GM23338 (cell line): ENCODE data around the gene RFFL. TPM values are rescaled to one million over a fixed set of nuclear protein-coding genes. Genes with fewer than 3 reads are reported as not detected.

ENCODE experiments used
- ATAC-seq: fragments of 200-7000 bp; cut with Tn5 transposase; 3 replicates; pipeline ENCODE4 v1.9.1; 2020
- DNase-seq: peaks from one replicate; pipeline ENCODE4 v3.0.0-alpha.2; 2015; ENCODE audit warnings: low spot score
- H2AFZ ChIP-seq: fragments of 200-600 bp; sonication (generic); 2 replicates; pipeline ENCODE4 v1.8.0; 2016; ENCODE audit warnings: antibody characterized with exemption, mild to moderate bottlenecking, moderate library complexity
- H3F3A ChIP-seq: fragments of 200-600 bp; sonication (generic); replicated peaks from 2 replicates; pipeline ENCODE4 v1.8.0; 2017; ENCODE audit warnings: antibody characterized with exemption, mixed run types, low read depth
- H3K27ac ChIP-seq: fragments of 200-600 bp; sonication (generic); 2 replicates; pipeline ENCODE4 v1.6.1; 2016; ENCODE audit warnings: low read depth
- H3K27me3 ChIP-seq: fragments of 200-600 bp; sonication (generic); 2 replicates; pipeline ENCODE4 v1.8.0; 2016; ENCODE audit warnings: mild to moderate bottlenecking, mixed run types, moderate library complexity; ENCODE audit not compliant: insufficient read depth
- H3K36me3 ChIP-seq: fragments of 200-600 bp; sonication (generic); 2 replicates; pipeline ENCODE4 v1.8.0; 2016; ENCODE audit warnings: mild to moderate bottlenecking; ENCODE audit not compliant: insufficient read depth
- H3K4me1 ChIP-seq: fragments of 200-600 bp; sonication (generic); 2 replicates; pipeline ENCODE4 v1.8.0; 2016; ENCODE audit warnings: mild to moderate bottlenecking, moderate library complexity; ENCODE audit not compliant: insufficient read depth
- H3K4me2 ChIP-seq: fragments of 200-600 bp; sonication (generic); 2 replicates; pipeline ENCODE4 v1.7.1; 2017; ENCODE audit warnings: mixed run types
- H3K4me3 ChIP-seq: fragments of 200-600 bp; sonication (generic); 2 replicates; pipeline ENCODE4 v1.6.1; 2016; ENCODE audit warnings: mixed run types
- H3K79me2 ChIP-seq: fragments of 200-600 bp; sonication (generic); replicated peaks from 2 replicates; pipeline ENCODE4 v1.8.0; 2017; ENCODE audit warnings: mild to moderate bottlenecking; ENCODE audit not compliant: insufficient read depth
- H3K9me2 ChIP-seq: fragments of 200-600 bp; sonication (generic); 2 replicates; pipeline ENCODE4 v1.8.0; 2017; ENCODE audit not compliant: insufficient read depth
- H4K20me1 ChIP-seq: fragments of 200-600 bp; sonication (generic); replicated peaks from 2 replicates; pipeline ENCODE4 v1.8.0; 2017; ENCODE audit warnings: mild to moderate bottlenecking; ENCODE audit not compliant: insufficient read depth
- H3K27ac Mint-ChIP-seq: 2 replicates; pipeline ENCODE4 v1.8.0; 2020; ENCODE audit warnings: inconsistent platforms, mild to moderate bottlenecking, moderate library complexity, mixed read lengths
- H3K27me3 Mint-ChIP-seq: 3 replicates; pipeline ENCODE4 v1.8.0; 2022; ENCODE audit warnings: low read depth, mild to moderate bottlenecking, moderate library complexity, mixed read lengths, inconsistent platforms; ENCODE audit not compliant: insufficient read depth, poor library complexity
- H3K36me3 Mint-ChIP-seq: 3 replicates; pipeline ENCODE4 v1.8.0; 2021; ENCODE audit warnings: low read depth, mild to moderate bottlenecking, inconsistent platforms, moderate library complexity, mixed read lengths
- H3K4me1 Mint-ChIP-seq: 3 replicates; pipeline ENCODE4 v1.8.0; 2020; ENCODE audit warnings: mild to moderate bottlenecking, inconsistent platforms, mixed read lengths
- H3K4me3 Mint-ChIP-seq: 3 replicates; pipeline ENCODE4 v1.8.0; 2021; ENCODE audit warnings: moderate library complexity, mild to moderate bottlenecking, inconsistent platforms, mixed read lengths
- H3K9me3 Mint-ChIP-seq: 3 replicates; pipeline ENCODE4 v1.8.0; 2020; ENCODE audit warnings: moderate library complexity, mild to moderate bottlenecking, inconsistent platforms, mixed read lengths
- EZH2 ChIP-seq: fragments of 200-600 bp; sonication (generic); IDR thresholded peaks from one replicate; pipeline ENCODE4 v1.8.0; 2017; ENCODE audit warnings: antibody characterized with exemption, mild to moderate bottlenecking, low read depth; ENCODE audit not compliant: unreplicated experiment
- EZH2phosphoT487 ChIP-seq: fragments of 200-600 bp; sonication (generic); IDR thresholded peaks from one replicate; pipeline ENCODE4 v1.8.1; 2018; ENCODE audit warnings: antibody characterized with exemption; ENCODE audit not compliant: unreplicated experiment
- JUNB ChIP-seq: IDR thresholded peaks from one replicate; pipeline ENCODE4 v1.6.1; 2016; ENCODE audit warnings: antibody characterized with exemption; ENCODE audit not compliant: unreplicated experiment
- STAT1 ChIP-seq: IDR thresholded peaks from one replicate; pipeline ENCODE4 v1.6.1; 2016; ENCODE audit warnings: antibody characterized with exemption; ENCODE audit not compliant: unreplicated experiment
- ZNF114 ChIP-seq: fragments of 250-450 bp; sonication (Bioruptor Pico); IDR thresholded peaks from 2 replicates; pipeline ENCODE4 v1.5.0; 2020; ENCODE audit warnings: mild to moderate bottlenecking, moderate library complexity
- polyA plus RNA-seq: library from polyadenylated mRNA; unstranded; fragments of >200 nt; fragmentation: Nextera tagmentation; extraction: Ambion mirVana; gene quantifications from 2 replicates; pipeline ENCODE4 v1.2.1, GENCODE V29; 2016
- total RNA-seq: library from RNA; depleted of rRNA; stranded (reverse); fragments of >200 nt; shearing (Covaris generic); gene quantifications from 2 replicates; pipeline ENCODE4 v1.2.3, GENCODE V29; 2014
- TF ChIP-seq, protein P1 (sequence below), 2 experiments: fragments of 200-600 bp in 1 of 2; sonication (generic) in 1 of 2; conservative IDR thresholded peaks; 2 replicates each; pipeline versions ENCODE4 v1.5.1 to v1.6.1; 2016 to 2017; ENCODE audit warnings: antibody characterized with exemption in 2 of 2, low read depth in 2 of 2, mild to moderate bottlenecking in 2 of 2, moderate library complexity in 1 of 2
- TF ChIP-seq, protein P2 (sequence below): fragments of 250-450 bp; sonication (Bioruptor Pico); IDR thresholded peaks from 2 replicates; pipeline ENCODE4 v1.5.0; 2020; ENCODE audit warnings: mild to moderate bottlenecking, moderate library complexity

The RFFL gene
- total and polyA plus RNA-seq, 2 experiments from 2014 or later, result 4.1 to 22.2 TPM

DNA sequence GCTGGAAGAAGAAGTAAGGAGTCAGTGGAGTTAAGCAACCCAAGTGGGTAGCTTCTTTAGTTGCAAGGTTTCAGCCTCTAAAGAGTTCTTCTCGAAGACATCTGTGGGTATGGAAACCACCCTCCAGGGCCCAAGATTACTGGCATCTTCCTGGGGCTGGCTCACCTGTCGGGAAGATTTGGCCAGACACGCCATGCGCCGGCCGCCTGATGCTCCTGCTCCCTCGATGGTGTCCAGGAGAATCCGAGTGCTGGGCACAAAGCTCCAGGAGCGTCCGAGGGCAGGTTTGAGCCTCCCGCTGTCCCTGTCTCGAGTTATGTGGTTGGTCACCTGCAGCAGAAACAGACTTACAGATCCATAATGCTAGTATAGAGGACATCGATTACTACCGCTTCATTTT lies 37.5 kb upstream of the RFFL start:
- Histone ChIP-seq H3K27ac (no peak overlapping the region), H4K20me1 (no peaks in the 10 kb centered on the region), H3K79me2 (no peaks in the 10 kb centered on the region), H3K27me3 (no peaks in the 10 kb centered on the region), H3K4me2 (no peak overlapping the region), H3K36me3 (no peaks in the 10 kb centered on the region), H3K4me3 (no peak overlapping the region), H3K9me2 (no peaks in the 10 kb centered on the region), H2AFZ (no peak overlapping the region), H3F3A (no peaks in the 10 kb centered on the region), H3K4me1 (no peaks in the 10 kb centered on the region)
- Mint-ChIP-seq H3K4me1 (no peaks in the 10 kb centered on the region), H3K27ac (no peak overlapping the region; the same call in 1 of the 2 replicates), H3K27me3 (peaks cover 3% of the 10 kb centered on the region), H3K36me3 (peaks cover 29% of the 10 kb centered on the region), H3K4me3 (no peak overlapping the region), H3K9me3 (no peaks in the 10 kb centered on the region)
- no peak for TF ChIP-seq JUNB
- TF ChIP-seq EZH2, result no peak
- TF ChIP-seq EZH2phosphoT487, result no peak
- TF ChIP-seq, protein P1, sequence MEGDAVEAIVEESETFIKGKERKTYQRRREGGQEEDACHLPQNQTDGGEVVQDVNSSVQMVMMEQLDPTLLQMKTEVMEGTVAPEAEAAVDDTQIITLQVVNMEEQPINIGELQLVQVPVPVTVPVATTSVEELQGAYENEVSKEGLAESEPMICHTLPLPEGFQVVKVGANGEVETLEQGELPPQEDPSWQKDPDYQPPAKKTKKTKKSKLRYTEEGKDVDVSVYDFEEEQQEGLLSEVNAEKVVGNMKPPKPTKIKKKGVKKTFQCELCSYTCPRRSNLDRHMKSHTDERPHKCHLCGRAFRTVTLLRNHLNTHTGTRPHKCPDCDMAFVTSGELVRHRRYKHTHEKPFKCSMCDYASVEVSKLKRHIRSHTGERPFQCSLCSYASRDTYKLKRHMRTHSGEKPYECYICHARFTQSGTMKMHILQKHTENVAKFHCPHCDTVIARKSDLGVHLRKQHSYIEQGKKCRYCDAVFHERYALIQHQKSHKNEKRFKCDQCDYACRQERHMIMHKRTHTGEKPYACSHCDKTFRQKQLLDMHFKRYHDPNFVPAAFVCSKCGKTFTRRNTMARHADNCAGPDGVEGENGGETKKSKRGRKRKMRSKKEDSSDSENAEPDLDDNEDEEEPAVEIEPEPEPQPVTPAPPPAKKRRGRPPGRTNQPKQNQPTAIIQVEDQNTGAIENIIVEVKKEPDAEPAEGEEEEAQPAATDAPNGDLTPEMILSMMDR (conservative IDR thresholded peaks at IDR 0.05; ENCODE audit: low read depth in 2 of 2), result no peak
- TF ChIP-seq ZNF114, result no peak
- TF ChIP-seq, protein P2, sequence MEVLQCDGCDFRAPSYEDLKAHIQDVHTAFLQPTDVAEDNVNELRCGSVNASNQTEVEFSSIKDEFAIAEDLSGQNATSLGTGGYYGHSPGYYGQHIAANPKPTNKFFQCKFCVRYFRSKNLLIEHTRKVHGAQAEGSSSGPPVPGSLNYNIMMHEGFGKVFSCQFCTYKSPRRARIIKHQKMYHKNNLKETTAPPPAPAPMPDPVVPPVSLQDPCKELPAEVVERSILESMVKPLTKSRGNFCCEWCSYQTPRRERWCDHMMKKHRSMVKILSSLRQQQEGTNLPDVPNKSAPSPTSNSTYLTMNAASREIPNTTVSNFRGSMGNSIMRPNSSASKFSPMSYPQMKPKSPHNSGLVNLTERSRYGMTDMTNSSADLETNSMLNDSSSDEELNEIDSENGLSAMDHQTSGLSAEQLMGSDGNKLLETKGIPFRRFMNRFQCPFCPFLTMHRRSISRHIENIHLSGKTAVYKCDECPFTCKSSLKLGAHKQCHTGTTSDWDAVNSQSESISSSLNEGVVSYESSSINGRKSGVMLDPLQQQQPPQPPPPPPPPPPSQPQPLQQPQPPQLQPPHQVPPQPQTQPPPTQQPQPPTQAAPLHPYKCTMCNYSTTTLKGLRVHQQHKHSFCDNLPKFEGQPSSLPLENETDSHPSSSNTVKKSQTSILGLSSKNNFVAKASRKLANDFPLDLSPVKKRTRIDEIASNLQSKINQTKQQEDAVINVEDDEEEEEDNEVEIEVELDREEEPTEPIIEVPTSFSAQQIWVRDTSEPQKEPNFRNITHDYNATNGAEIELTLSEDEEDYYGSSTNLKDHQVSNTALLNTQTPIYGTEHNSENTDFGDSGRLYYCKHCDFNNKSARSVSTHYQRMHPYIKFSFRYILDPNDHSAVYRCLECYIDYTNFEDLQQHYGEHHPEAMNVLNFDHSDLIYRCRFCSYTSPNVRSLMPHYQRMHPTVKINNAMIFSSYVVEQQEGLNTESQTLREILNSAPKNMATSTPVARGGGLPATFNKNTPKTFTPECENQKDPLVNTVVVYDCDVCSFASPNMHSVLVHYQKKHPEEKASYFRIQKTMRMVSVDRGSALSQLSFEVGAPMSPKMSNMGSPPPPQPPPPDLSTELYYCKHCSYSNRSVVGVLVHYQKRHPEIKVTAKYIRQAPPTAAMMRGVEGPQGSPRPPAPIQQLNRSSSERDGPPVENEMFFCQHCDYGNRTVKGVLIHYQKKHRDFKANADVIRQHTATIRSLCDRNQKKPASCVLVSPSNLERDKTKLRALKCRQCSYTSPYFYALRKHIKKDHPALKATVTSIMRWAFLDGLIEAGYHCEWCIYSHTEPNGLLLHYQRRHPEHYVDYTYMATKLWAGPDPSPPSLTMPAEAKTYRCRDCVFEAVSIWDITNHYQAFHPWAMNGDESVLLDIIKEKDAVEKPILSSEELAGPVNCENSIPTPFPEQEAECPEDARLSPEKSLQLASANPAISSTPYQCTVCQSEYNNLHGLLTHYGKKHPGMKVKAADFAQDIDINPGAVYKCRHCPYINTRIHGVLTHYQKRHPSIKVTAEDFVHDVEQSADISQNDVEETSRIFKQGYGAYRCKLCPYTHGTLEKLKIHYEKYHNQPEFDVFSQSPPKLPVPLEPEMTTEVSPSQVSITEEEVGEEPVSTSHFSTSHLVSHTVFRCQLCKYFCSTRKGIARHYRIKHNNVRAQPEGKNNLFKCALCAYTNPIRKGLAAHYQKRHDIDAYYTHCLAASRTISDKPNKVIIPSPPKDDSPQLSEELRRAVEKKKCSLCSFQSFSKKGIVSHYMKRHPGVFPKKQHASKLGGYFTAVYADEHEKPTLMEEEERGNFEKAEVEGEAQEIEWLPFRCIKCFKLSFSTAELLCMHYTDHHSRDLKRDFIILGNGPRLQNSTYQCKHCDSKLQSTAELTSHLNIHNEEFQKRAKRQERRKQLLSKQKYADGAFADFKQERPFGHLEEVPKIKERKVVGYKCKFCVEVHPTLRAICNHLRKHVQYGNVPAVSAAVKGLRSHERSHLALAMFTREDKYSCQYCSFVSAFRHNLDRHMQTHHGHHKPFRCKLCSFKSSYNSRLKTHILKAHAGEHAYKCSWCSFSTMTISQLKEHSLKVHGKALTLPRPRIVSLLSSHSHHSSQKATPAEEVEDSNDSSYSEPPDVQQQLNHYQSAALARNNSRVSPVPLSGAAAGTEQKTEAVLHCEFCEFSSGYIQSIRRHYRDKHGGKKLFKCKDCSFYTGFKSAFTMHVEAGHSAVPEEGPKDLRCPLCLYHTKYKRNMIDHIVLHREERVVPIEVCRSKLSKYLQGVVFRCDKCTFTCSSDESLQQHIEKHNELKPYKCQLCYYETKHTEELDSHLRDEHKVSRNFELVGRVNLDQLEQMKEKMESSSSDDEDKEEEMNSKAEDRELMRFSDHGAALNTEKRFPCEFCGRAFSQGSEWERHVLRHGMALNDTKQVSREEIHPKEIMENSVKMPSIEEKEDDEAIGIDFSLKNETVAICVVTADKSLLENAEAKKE (CRISPR knock-in tag), result no peak
- no peak for TF ChIP-seq STAT1
- DNase-seq, result no peak
- ATAC-seq, result no peak
